Spinal cord (tissue), 10 donors: Measurements from ENCODE around the gene THRSP. TPM values are rescaled to one million over a fixed set of nuclear protein-coding genes. Genes with fewer than 3 reads are reported as not detected.

Experiments
- DNase-seq, 6 donors: peaks; one replicate each; pipeline versions ENCODE4 v3.0.0 to v3.0.0-alpha.2; 2013 to 2015; ENCODE audit warnings: low spot score in 6 of 6, low read depth in 4 of 6
- H3K27ac ChIP-seq: one replicate; pipeline ENCODE4 v1.5.1; 2013; ENCODE audit warnings: low read depth, low read length, control low read depth
- H3K27me3 ChIP-seq: one replicate; pipeline ENCODE4 v1.6.1; 2013; ENCODE audit warnings: low read length; ENCODE audit not compliant: control insufficient read depth, insufficient read depth
- H3K36me3 ChIP-seq: one replicate; pipeline ENCODE4 v1.6.1; 2013; ENCODE audit warnings: low read length; ENCODE audit not compliant: control insufficient read depth, insufficient read depth
- H3K4me1 ChIP-seq: one replicate; pipeline ENCODE4 v1.6.1; 2013; ENCODE audit warnings: low read length; ENCODE audit not compliant: control insufficient read depth, insufficient read depth
- H3K4me3 ChIP-seq: one replicate; pipeline ENCODE4 v1.5.1; 2013; ENCODE audit warnings: low read depth, low read length, control low read depth
- H3K9me3 ChIP-seq: one replicate; pipeline ENCODE4 v1.6.1; 2013; ENCODE audit warnings: low read length; ENCODE audit not compliant: control insufficient read depth, insufficient read depth
- WGBS: methylation state at CpG from one replicate; pipeline ENCODE4 v1.1.5; 2013; ENCODE audit warnings: missing lambda C conversion rate; ENCODE audit not compliant: insufficient coverage; 5-methylcytosine and 5-hydroxymethylcytosine counted together
- polyA plus RNA-seq, 2 donors: library from polyadenylated mRNA; unstranded; fragments of 120-200 nt; gene quantifications; one replicate each; pipeline ENCODE4 v1.2.1, GENCODE V29; 2013; ENCODE audit not compliant: insufficient read length in 2 of 2
- total RNA-seq, 2 donors: library from RNA; depleted of rRNA in 1 of 2; stranded (reverse); fragments of 120-200 nt in 1 of 2; fragments of >200 nt in 1 of 2; gene quantifications; one replicate each; pipeline versions ENCODE4 v1.2.3 to v1.2.4, GENCODE V29; 2013 to 2014
- donor health status: healthy.

The THRSP gene
- total and polyA plus RNA-seq, 4 donors, result 0.11 to 0.41 (median 0.24) TPM

DNA sequence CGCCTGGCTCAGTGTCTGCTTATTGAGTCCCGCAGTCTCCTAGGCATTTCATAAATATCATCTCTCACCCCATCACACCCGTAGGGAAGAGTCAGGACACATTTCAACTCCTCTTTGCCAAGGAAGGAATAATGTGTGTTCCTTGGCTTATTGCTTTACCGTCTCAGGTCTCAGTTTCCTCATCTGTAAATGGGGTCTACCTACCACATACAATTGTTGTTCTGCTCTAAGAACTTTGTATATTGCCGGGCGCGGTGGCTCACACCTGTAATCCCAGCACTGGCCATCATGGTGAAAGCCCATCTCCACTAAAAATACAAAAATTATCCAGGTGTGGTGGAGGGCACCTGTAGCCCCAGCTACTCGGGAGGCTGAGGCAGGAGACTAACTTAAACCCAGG lies 3.1 kb upstream of the THRSP start:
- peaks cover 6% of the 10 kb centered on the region for H3K36me3 ChIP-seq
- 100% methylated on average over 2 of the region's 8 CpGs for WGBS

DNA sequence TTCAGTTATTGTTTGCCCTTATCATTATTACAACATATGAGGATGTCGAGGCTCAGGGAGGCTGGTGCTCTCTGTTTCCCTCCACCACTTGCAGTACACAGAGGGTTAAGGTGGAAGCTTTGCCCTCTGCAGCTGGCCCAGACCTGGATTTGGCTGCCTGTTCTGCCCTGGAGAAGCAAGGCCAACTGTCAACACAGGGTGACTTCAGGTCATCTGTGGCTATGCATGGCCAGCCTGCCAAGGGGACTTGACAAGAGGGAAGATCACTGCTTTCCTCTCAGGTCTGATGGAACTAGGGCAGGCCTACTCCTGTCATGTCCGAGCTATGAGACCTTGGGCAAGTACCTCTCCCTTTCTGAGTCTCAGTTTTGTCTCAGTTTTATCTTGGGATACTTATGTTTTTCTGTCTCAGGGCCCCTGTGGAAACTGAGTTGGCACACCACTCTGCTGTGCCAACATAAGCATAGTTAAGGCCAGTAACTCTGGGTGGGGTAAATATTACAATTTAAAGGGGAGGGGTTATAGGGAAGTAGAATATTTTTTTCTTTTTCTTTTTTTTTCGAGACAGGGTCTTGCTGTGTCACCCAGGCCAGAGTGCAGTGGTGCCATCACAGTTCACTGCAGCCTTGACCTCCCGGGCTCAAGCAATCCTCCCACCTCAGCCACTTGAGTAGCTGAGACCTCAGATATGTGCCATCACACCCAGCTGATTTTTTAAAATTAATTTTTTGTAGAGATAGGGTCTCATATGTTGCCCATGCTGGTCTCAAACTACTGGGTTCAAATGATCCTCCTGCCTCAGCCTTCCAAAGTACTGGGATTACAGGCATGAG lies 2.4 kb upstream of the THRSP start:
- WGBS, result 83% methylated on average over 1 of the region's 4 CpGs
- Histone ChIP-seq H3K4me1 (peaks cover 5% of the 10 kb centered on the region), H3K9me3 (no peaks in the 10 kb centered on the region), H3K36me3 (peaks cover 6% of the 10 kb centered on the region), H3K27ac (no peak overlapping the region), H3K27me3 (no peaks in the 10 kb centered on the region), H3K4me3 (no peak overlapping the region)
- no peak for DNase-seq

More for the DNA sequence above, 3.1 kb upstream of the THRSP start:
- peaks cover 5% of the 10 kb centered on the region for H3K4me1 ChIP-seq
- H3K27ac ChIP-seq, result no peak overlapping the region
- no peaks in the 10 kb centered on the region for H3K9me3 ChIP-seq
- DNase-seq, result no peak
- no peaks in the 10 kb centered on the region for H3K27me3 ChIP-seq
- H3K4me3 ChIP-seq, result no peak overlapping the region

- no peak overlapping the region for H3K27ac ChIP-seq
- DNase-seq, result no peak
- WGBS, result 96% methylated on average over 4 of the region's 4 CpGs
Observed at GRCh38 chr11:78061921-78062311, 1.7 kb upstream of the THRSP start.

DNA sequence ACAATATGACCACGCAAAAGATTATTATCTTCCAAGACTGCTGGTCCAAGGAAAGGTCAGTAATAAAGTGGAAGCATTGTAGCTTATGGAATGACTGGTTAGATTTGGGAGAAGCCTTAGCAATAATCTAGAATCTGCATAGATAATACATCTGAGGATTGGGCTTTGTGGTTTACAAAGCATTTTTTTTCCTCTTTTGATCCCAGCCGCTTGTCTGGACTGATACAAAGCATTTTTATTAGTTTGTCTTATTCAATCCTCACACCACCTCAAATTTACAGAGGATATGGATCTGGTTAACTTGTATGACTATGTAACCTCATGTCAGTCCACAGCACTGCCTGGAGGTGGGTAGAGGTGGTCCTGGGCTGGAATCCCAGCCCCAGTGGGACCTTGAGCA lies 990 bp upstream of the THRSP start:
- Histone ChIP-seq H3K9me3 (no peaks in the 10 kb centered on the region), H3K27ac (no peak overlapping the region), H3K36me3 (peaks cover 8% of the 10 kb centered on the region), H3K27me3 (no peaks in the 10 kb centered on the region), H3K4me1 (peaks cover 5% of the 10 kb centered on the region), H3K4me3 (no peak overlapping the region)
- no peak for DNase-seq
- WGBS, result no CpG with 5 or more reads among the region's 2 CpGs

More at GRCh38 chr11:78061921-78062311, 1.7 kb upstream of the THRSP start:
- H3K36me3 ChIP-seq, result peaks cover 6% of the 10 kb centered on the region
- H3K9me3 ChIP-seq, result no peaks in the 10 kb centered on the region
- peaks cover 5% of the 10 kb centered on the region for H3K4me1 ChIP-seq
- H3K4me3 ChIP-seq, result no peak overlapping the region
- H3K27me3 ChIP-seq, result no peaks in the 10 kb centered on the region

- no peaks in the 10 kb centered on the region for H3K9me3 ChIP-seq
- H3K36me3 ChIP-seq, result peaks cover 15% of the 10 kb centered on the region
- no peak overlapping the region for H3K4me3 ChIP-seq
- H3K27me3 ChIP-seq, result no peaks in the 10 kb centered on the region
- no peak overlapping the region for H3K27ac ChIP-seq
- 83% methylated on average over 1 of the region's 2 CpGs for WGBS
- no peak for DNase-seq
- peaks cover 5% of the 10 kb centered on the region for H3K4me1 ChIP-seq
Observed at GRCh38 chr11:78065203-78065602, 1.5 kb downstream of the THRSP start.

DNA sequence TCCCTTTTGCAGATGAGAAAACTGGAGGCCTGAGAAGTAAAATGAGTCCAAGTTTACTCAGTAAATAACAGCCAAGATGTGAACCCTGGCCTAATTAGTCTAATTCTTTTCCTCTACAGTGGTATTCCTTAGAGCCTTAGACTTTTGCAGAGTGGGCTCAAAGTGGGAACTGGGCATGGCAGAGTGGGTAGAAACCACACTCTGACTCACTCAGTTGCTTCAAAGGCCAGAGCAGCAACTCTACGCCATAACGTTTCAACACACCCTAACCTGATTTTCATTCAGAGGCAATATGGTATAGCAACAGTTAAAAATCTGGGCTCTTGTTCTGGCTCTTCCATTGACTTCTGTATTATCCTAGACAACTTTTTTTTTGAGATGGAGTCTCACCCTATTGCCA lies 2.8 kb downstream of the THRSP start:
- peaks cover 5% of the 10 kb centered on the region for H3K4me1 ChIP-seq
- no peak for DNase-seq
- H3K27me3 ChIP-seq, result no peaks in the 10 kb centered on the region
- H3K36me3 ChIP-seq, result peaks cover 18% of the 10 kb centered on the region
- H3K4me3 ChIP-seq, result no peak overlapping the region
- WGBS, result 40% methylated on average over 1 of the region's 2 CpGs
- H3K9me3 ChIP-seq, result no peaks in the 10 kb centered on the region
- no peak overlapping the region for H3K27ac ChIP-seq

GRCh38 chr11:78067704-78068103 lies 4.0 kb downstream of the THRSP start:
- H3K27me3 ChIP-seq, result no peaks in the 10 kb centered on the region
- H3K36me3 ChIP-seq, result peaks cover 24% of the 10 kb centered on the region
- H3K4me3 ChIP-seq, result no peak overlapping the region
- WGBS, result 100% methylated on average over 2 of the region's 4 CpGs
- H3K27ac ChIP-seq, result no peak overlapping the region
- no peaks in the 10 kb centered on the region for H3K9me3 ChIP-seq
- DNase-seq, result no peak
- peaks cover 5% of the 10 kb centered on the region for H3K4me1 ChIP-seq

GRCh38 chr11:78069465-78069864 lies 5.8 kb downstream of the THRSP start:
- no peaks in the 10 kb centered on the region for H3K27me3 ChIP-seq
- peak in 2 of 6 donors; percentile 61 to 72 for DNase-seq
- WGBS, result no CpG with 5 or more reads among the region's 2 CpGs

GRCh38 chr11:78070621-78071020 lies 7.0 kb downstream of the THRSP start:
- H3K9me3 ChIP-seq, result no peaks in the 10 kb centered on the region
- H3K27me3 ChIP-seq, result no peaks in the 10 kb centered on the region
- WGBS, result 33% methylated on average over 1 of the region's 2 CpGs
- no peak overlapping the region for H3K27ac ChIP-seq
- no peaks in the 10 kb centered on the region for H3K4me1 ChIP-seq
- peaks cover 17% of the 10 kb centered on the region for H3K36me3 ChIP-seq
- peak in 2 of 6 donors; percentile 44 to 52 for DNase-seq
- no peak overlapping the region for H3K4me3 ChIP-seq

More at GRCh38 chr11:78069465-78069864, 5.8 kb downstream of the THRSP start:
- no peak overlapping the region for H3K27ac ChIP-seq
- no peaks in the 10 kb centered on the region for H3K4me1 ChIP-seq
- no peaks in the 10 kb centered on the region for H3K9me3 ChIP-seq
- H3K36me3 ChIP-seq, result peaks cover 17% of the 10 kb centered on the region
- H3K4me3 ChIP-seq, result no peak overlapping the region

DNA sequence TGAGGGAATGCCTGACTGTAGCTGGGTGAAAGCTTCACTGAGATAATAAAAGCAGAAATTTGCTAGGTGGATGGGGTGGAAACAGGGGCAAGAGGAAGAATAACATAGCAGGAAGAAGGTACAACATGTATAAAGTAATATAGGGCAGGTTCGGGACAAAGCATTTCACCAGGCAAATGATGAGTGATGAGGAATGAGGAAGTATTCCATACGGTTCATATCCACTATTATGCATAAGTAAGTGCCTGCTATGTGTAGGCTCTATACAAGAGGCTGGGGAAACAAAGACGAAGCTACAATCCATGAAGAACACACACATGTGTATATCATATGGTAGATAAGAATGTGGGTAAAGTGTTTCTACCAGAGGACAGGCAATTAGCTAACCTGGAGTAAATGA lies 8.1 kb downstream of the THRSP start:
- H3K27ac ChIP-seq, result no peak overlapping the region
- H3K9me3 ChIP-seq, result no peaks in the 10 kb centered on the region
- peaks cover under 1% of the 10 kb centered on the region for H3K4me1 ChIP-seq
- no CpG with 5 or more reads among the region's 3 CpGs for WGBS
- DNase-seq, result no peak
- peaks cover 18% of the 10 kb centered on the region for H3K36me3 ChIP-seq
- no peaks in the 10 kb centered on the region for H3K27me3 ChIP-seq
- no peak overlapping the region for H3K4me3 ChIP-seq
